Activated CD4-positive, alpha-beta T cell treated with anti-CD3 and anti-CD28 coated beads, Interleukin-2, amount 10 ng/mL, durations not matched to agents 7 days and 5 days (primary cell): ENCODE data around the gene PET100. TPM values are rescaled to one million over a fixed set of nuclear protein-coding genes. Genes with fewer than 3 reads are reported as not detected.
"Not testable (repeated sequence)": the region's sequence is repeated elsewhere in the genome, so short reads cannot be mapped to it uniquely, and the experiment has no call there.

Source experiments
- CTCF ChIA-PET: fragments of 350-600 bp; sonication (Branson Sonifier 250); formaldehyde crosslinking; loops from one replicate; lab custom pipeline; 2021; ENCODE audit warnings: antibody characterized with exemption; lab: Charles Lee
- POLR2A ChIA-PET: fragments of 350-600 bp; sonication (Branson Sonifier 250); formaldehyde crosslinking; loops from one replicate; lab custom pipeline; 2021; ENCODE audit warnings: antibody characterized with exemption; lab: Charles Lee
- DNase-seq: peaks from one replicate; pipeline ENCODE4 v3.0.0-alpha.2; 2020
- H3K27ac Mint-ChIP-seq: one replicate; pipeline ENCODE4 v1.8.0; 2021; ENCODE audit warnings: mild to moderate bottlenecking, moderate library complexity, mixed read lengths
- H3K27me3 Mint-ChIP-seq: one replicate; pipeline ENCODE4 v1.8.0; 2021; ENCODE audit warnings: mixed read lengths
- H3K36me3 Mint-ChIP-seq: one replicate; pipeline ENCODE4 v1.8.0; 2021; ENCODE audit warnings: low read depth, mixed read lengths
- H3K4me1 Mint-ChIP-seq: one replicate; pipeline ENCODE4 v1.8.0; 2021; ENCODE audit warnings: mixed read lengths
- H3K4me3 Mint-ChIP-seq: one replicate; pipeline ENCODE4 v1.8.0; 2021; ENCODE audit warnings: mild to moderate bottlenecking, moderate library complexity, mixed read lengths
- H3K9me3 Mint-ChIP-seq: one replicate; pipeline ENCODE4 v1.8.0; 2021; ENCODE audit warnings: mixed read lengths
- total RNA-seq, 2 experiments: library from RNA; stranded (reverse); gene quantifications; one replicate each; pipeline ENCODE4 v1.2.3, GENCODE V29; 2021

Gene PET100
- total RNA-seq, 2 experiments from 2014 or later = 108 to 169 TPM

DNA sequence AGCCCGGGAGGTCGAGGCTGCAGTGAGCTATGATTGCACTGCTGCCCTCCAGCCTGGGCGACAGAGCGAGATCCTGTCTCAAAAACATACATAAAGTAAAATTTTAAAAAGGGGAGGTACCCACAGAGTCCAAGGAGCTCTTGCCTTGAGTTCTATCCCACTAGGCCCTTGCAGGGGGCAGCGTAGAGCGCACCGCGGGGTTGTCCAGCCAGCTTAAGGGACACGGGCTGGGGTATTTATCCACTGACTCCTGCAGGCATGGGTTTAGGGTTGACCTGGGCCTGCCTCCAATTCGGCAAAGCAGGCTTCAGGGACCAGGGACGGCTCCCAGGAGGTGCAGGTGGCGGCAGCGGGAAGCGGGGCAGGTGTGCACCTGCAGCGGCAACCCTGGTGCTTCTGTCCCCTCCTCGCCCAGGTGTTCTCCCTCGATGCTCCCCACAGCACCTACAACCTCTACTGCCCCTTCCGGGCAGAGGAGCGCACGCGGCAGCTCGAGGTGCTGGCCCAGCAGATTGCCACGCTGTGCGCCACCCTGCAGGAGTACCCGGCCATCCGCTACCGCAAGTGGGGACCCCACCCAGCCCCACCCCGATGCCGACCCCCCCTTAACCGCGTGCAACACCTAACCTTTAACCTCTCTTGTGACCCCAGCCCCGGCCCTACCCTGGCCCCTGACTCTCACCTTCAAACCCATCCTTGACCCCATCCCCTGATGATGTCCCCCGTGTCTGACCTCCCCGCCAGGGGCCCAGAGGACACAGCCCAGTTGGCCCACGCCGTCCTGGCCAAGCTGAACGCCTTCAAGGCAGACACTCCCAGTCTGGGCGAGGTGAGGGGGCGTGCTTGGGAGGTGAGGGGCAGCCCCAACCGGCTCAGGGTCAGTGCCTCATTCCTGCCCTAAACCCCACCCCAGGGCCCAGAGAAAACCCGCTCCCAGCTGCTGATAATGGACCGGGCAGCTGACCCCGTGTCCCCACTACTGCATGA lies 12.0 kb downstream of the PET100 start:
- H3K4me3 Mint-ChIP-seq = no peak overlapping the region
- H3K27ac Mint-ChIP-seq = no peak overlapping the region
- no peaks in the 10 kb centered on the region for H3K27me3 Mint-ChIP-seq
- peaks cover 7% of the 10 kb centered on the region for H3K9me3 Mint-ChIP-seq
- H3K4me1 Mint-ChIP-seq = peaks cover 26% of the 10 kb centered on the region
- ChIA-PET CTCF (interaction anchor here (0.6 to 1.4 kb wide), 4 partner anchors 10 to 39 kb away, joined by 3 to 5 read pairs (median 3); partner anchors contain the start of gene TRAPPC5), POLR2A (no interaction called here)
- peaks cover 36% of the 10 kb centered on the region for H3K36me3 Mint-ChIP-seq
- no peak for DNase-seq

DNA sequence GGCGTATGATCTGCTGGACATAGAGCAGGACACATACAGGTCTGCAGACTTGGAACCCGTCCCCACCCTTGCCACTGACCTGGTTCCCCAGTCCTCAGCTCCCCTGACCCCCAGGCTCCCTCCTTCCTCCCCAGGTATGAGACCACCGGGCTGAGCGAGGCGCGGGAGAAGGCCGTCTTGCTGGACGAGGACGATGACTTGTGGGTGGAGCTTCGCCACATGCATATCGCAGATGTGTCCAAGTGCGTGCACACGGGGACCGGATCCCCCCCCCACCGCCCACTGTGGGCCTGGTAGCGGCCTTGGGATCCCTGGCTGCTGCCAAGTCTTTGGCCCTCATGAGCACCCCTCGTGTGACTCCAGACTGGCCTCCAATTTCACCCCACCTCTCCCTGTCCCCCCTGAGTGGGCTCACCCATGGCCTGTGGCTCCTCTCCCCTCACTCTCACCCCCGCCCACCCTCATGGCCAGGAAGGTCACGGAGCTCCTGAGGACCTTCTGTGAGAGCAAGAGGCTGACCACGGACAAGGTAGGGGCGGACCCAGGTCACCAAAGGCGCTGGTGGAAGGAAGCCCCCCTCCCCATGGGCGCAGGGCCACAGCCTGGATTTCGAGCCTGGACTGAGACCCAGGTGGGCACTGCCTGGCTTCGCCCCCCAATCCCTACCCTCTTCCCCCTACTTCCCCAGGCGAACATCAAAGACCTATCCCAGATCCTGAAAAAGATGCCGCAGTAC lies 12.9 kb downstream of the PET100 start:
- POLR2A ChIA-PET = no interaction called here
- CTCF ChIA-PET = interaction anchor here (0.6 to 1.4 kb wide), 4 partner anchors 9 to 38 kb away, joined by 3 to 5 read pairs (median 3); partner anchors contain the start of gene TRAPPC5
- peaks cover 7% of the 10 kb centered on the region for H3K9me3 Mint-ChIP-seq

DNA sequence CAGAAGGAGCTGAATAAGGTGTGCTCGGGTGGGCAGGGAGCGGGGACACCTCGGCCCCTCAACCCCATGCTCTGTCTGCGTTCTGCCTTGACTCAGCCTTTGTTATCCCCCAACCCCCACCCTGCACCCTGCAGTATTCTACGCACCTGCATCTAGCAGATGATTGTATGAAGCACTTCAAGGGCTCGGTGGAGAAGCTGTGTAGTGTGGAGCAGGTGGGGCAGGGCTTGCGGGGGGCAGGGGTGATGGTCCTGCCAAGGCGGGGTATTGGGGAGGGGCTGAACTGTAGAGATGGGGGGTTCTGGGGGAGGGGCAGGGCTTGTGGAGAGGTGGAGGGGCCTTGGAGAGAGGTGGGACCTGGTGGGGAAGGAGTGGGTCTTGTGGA lies 13.4 kb downstream of the PET100 start:
- H3K9me3 Mint-ChIP-seq = peaks cover 7% of the 10 kb centered on the region
- no peaks in the 10 kb centered on the region for H3K27me3 Mint-ChIP-seq
- H3K36me3 Mint-ChIP-seq = peaks cover 36% of the 10 kb centered on the region
- no peak overlapping the region for H3K4me3 Mint-ChIP-seq
- no peak overlapping the region for H3K27ac Mint-ChIP-seq
- ChIA-PET POLR2A (no interaction called here), CTCF (interaction anchor here (1.3 kb wide), 1 partner anchor 9 kb away, joined by 3 read pairs; no protein-coding TSS in a partner anchor)
- no peak for DNase-seq
- peaks cover 18% of the 10 kb centered on the region for H3K4me1 Mint-ChIP-seq

More for the DNA sequence above, 12.9 kb downstream of the PET100 start:
- Mint-ChIP-seq H3K36me3 (peaks cover 36% of the 10 kb centered on the region), H3K4me1 (peaks cover 24% of the 10 kb centered on the region), H3K4me3 (no peak overlapping the region), H3K27ac (no peak overlapping the region), H3K27me3 (no peaks in the 10 kb centered on the region)
- no peak for DNase-seq

DNA sequence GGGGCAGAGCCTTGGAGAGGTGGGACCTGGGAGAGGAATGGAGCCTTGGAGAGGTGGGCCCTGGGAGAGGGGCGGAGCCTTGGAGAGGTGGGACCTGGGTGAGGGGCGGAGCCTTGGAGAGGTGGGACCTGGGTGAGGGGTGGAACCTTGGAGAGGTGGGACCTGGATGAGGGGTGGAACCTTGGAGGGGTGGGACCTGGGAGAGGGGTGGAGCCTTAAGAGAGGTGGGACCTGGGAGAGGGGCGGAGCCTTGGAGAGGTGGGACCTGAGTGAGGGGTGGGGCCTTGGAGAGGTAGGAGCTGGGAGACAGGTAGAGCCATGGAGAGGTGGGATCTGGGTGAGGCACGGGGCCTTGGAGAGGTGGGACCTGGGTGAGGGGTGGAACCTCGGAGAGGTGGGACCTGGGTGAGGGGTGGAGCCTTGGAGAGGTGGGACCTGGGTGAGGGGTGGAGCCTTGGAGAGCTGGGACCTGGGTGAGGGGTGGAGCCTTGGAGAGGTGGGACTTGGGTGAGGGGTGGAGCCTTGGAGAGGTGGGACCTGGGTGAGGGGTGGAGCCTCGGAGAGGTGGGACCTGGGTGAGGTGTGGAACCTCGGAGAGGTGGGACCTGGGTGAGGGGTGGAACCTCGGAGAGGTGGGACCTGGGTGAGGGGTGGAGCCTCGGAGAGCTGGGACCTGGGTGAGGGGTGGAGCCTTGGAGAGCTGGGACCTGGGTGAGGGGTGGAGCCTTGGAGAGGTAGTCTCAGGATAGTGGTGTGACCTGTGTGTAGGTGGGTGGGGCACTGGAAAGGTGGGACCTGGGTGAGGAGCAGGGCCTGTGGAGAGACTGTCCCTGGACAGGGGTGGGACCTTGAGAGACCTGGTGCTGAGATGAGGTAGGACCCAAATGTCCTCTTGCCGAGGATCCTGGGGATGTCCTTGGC lies 14.3 kb downstream of the PET100 start:
- not testable (repeated sequence) for H3K27ac Mint-ChIP-seq
- POLR2A ChIA-PET = interaction anchor here (0.6 kb wide), 1 partner anchor 263 kb away, joined by 3 read pairs; no protein-coding TSS in a partner anchor

DNA sequence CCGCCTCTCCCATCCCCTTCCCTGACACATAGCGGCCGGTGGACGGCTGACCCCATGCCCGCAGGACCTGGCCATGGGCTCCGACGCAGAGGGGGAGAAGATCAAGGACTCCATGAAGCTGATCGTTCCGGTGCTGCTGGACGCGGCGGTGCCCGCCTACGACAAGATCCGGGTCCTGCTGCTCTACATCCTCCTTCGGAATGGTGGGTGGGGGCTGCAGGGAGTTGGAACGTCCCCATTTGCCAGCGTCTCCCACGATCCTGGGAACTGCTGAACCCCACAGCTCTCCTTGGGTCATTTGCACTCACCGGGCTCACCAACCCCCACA lies 14.9 kb downstream of the PET100 start:
- no peak for DNase-seq
- H3K4me3 Mint-ChIP-seq = no peak overlapping the region
- no peak overlapping the region for H3K27ac Mint-ChIP-seq
- ChIA-PET CTCF (interaction anchor here (1.2 to 2.0 kb wide), 3 partner anchors 9 to 76 kb away, joined by 3 to 6 read pairs (median 5); partner anchors contain the start of gene TRAPPC5), POLR2A (interaction anchor here (0.6 kb wide), 1 partner anchor 263 kb away, joined by 3 read pairs; no protein-coding TSS in a partner anchor)
- H3K36me3 Mint-ChIP-seq = peaks cover 29% of the 10 kb centered on the region
- no peaks in the 10 kb centered on the region for H3K27me3 Mint-ChIP-seq
- H3K9me3 Mint-ChIP-seq = peaks cover 7% of the 10 kb centered on the region
- H3K4me1 Mint-ChIP-seq = peaks cover 13% of the 10 kb centered on the region

More for the DNA sequence above, 14.3 kb downstream of the PET100 start:
- peaks cover 35% of the 10 kb centered on the region for H3K36me3 Mint-ChIP-seq
- DNase-seq = peak; percentile 23
- H3K9me3 Mint-ChIP-seq, H3K4me3 Mint-ChIP-seq, H3K27me3 Mint-ChIP-seq: not testable (repeated sequence)
- CTCF ChIA-PET = interaction anchor here (1.2 to 2.0 kb wide), 3 partner anchors 10 to 76 kb away, joined by 3 to 6 read pairs (median 5); partner anchors contain the start of gene TRAPPC5
- peaks cover 17% of the 10 kb centered on the region for H3K4me1 Mint-ChIP-seq

DNA sequence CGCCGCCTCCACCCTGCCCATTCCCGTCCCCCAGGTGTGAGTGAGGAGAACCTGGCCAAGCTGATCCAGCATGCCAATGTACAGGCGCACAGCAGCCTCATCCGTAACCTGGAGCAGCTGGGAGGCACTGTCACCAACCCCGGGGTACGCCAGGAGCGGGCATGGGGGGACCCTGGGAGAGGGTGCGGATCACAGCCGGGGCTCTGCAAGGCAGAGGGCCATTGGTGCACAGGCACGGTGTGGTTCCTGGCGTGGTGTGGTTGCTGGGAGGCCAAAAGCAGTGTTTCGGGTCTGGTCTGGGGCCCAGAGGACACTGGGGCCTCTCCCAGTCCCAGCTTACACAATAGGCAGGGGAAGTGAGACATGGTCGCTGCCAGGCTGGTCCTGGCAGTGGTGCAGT lies 15.6 kb downstream of the PET100 start:
- no peak for DNase-seq
- CTCF ChIA-PET = interaction anchor here (0.6 to 2.0 kb wide), 3 partner anchors 9 to 77 kb away, joined by 3 to 6 read pairs (median 3); no protein-coding TSS in a partner anchor
- H3K27me3 Mint-ChIP-seq = no peaks in the 10 kb centered on the region
- peaks cover under 1% of the 10 kb centered on the region for H3K9me3 Mint-ChIP-seq
- H3K4me1 Mint-ChIP-seq = peaks cover 7% of the 10 kb centered on the region
- POLR2A ChIA-PET = no interaction called here
- no peak overlapping the region for H3K27ac Mint-ChIP-seq
- peaks cover 22% of the 10 kb centered on the region for H3K36me3 Mint-ChIP-seq
- no peak overlapping the region for H3K4me3 Mint-ChIP-seq

DNA sequence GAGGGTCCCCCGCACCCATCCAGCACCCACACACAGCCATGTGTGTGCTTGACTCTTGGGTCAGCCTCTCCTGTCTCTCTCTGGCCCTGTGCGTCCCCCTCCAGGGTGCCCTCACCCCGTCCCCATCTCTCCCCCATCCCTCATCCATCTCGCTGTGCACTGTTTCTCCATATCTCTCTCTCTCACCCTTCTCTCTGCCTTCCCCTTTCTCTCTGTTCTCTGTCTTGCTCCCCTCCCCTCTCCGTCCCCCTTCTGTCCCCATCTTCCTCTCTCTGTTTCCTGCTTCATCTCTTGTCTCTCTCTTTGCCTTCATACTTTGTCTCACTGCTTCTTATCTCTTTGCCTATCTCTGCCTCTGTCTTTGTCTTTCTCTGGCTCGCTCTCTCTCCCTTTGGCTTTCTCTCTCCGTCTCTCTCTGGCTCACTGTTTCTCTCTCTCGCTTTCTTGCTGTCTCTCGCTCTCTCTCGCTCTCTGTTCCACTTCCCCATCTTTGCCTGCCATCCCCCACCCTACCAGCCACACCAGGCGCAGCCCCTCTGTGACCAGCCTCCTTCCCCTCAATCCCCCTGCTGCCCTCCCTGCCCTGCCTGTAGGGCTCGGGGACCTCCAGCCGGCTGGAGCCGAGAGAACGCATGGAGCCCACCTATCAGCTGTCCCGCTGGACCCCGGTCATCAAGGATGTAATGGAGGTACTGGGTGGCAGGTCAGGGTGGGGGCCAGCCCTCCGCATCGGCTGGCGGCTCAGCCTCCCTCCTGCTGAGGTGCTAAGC lies 16.2 kb downstream of the PET100 start:
- Mint-ChIP-seq H3K36me3 (peaks cover 17% of the 10 kb centered on the region), H3K9me3 (no peaks in the 10 kb centered on the region), H3K27me3 (peaks cover under 1% of the 10 kb centered on the region), H3K4me1 (peaks cover 6% of the 10 kb centered on the region), H3K4me3 (no peak overlapping the region), H3K27ac (no peak overlapping the region)
- POLR2A ChIA-PET = no interaction called here
- DNase-seq = no peak
- CTCF ChIA-PET = interaction anchor here (2.0 kb wide), 1 partner anchor 8 kb away, joined by 6 read pairs; no protein-coding TSS in a partner anchor

DNA sequence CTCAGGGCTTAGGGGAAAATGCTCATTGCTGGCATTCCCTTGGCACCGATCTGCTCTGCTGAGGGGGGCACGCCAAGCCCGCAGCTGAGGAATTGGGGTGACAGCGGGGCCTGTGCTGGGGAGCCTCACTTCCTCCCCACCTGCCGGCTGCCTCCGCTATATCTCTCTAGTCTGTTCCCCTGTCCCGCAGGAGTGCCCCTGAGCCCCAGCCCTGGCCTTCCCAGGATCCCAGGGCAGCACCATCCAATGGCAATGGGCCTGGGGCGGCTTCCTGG lies 16.8 kb downstream of the PET100 start:
- Mint-ChIP-seq H3K36me3 (peaks cover 17% of the 10 kb centered on the region), H3K9me3 (no peaks in the 10 kb centered on the region), H3K4me1 (peaks cover 6% of the 10 kb centered on the region), H3K27me3 (peaks cover 2% of the 10 kb centered on the region), H3K27ac (no peak overlapping the region), H3K4me3 (no peak overlapping the region)
- POLR2A ChIA-PET = no interaction called here
- CTCF ChIA-PET = no interaction called here
- no peak for DNase-seq

DNA sequence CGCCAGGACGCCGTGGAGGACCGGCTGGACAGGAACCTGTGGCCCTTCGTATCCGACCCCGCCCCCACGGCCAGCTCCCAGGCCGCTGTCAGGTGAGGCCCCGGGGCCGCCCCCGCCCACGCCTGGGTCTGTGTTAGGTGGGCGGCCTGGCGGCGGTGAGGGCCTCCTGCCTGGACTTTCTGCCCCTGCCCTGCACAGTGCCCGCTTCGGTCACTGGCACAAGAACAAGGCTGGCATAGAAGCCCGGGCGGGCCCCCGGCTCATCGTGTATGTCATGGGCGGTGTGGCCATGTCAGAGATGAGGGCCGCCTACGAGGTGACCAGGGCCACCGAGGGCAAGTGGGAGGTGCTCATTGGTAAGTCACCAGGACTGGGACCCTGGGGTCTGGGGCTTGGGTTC lies 17.6 kb downstream of the PET100 start:
- Mint-ChIP-seq H3K27me3 (peaks cover 2% of the 10 kb centered on the region), H3K36me3 (peaks cover 17% of the 10 kb centered on the region), H3K9me3 (no peaks in the 10 kb centered on the region), H3K27ac (no peak overlapping the region), H3K4me1 (peaks cover 9% of the 10 kb centered on the region), H3K4me3 (no peak overlapping the region)
- ChIA-PET CTCF (no interaction called here), POLR2A (no interaction called here)
- no peak for DNase-seq

DNA sequence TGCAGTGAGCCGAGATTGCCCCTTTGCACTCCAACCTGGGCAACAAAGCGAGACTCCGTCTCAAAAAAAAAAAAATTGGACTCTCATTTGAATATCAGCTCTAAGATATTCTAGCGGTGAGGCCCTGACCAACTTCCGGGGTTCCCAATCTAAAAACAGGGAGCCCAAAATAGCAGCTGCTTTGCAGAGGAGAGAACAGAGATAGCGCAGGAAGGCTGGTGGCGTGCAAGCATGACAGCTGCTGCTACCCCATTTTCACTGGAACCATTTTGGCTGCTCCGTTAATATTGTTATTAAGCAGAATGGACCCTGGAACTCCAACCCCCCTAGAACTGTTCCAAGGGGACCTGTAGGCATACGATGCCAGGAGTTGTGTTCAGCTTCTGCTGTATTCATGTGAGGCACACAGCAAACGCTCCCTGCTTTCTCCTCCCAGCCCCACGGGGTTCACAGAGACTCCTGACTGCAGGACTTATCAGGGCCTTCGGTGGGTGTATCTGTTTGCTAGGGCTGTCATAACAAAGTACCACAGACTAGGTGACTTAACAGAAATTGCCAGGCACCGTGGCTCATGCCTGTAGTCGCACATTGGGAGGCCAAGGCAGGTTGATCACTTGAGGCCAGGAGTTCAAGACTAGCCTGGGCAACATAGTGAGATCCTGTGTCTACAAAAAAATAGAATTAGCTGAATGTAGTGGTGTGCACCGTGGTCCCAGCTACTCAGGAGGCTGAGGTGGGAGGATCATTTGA lies 18.8 kb downstream of the PET100 start:
- H3K4me3 Mint-ChIP-seq = no peak overlapping the region
- peaks cover 2% of the 10 kb centered on the region for H3K27me3 Mint-ChIP-seq
- H3K36me3 Mint-ChIP-seq = peaks cover 9% of the 10 kb centered on the region
- DNase-seq = no peak
- H3K9me3 Mint-ChIP-seq = no peaks in the 10 kb centered on the region
- ChIA-PET POLR2A (no interaction called here), CTCF (interaction anchor here (0.5 to 5.5 kb wide), 4 partner anchors 11 to 32 kb away, joined by 3 to 20 read pairs (median 4); partner anchors contain the start of genes PET100, TRAPPC5 and XAB2)
- H3K27ac Mint-ChIP-seq = no peak overlapping the region
- H3K4me1 Mint-ChIP-seq = peaks cover 16% of the 10 kb centered on the region

DNA sequence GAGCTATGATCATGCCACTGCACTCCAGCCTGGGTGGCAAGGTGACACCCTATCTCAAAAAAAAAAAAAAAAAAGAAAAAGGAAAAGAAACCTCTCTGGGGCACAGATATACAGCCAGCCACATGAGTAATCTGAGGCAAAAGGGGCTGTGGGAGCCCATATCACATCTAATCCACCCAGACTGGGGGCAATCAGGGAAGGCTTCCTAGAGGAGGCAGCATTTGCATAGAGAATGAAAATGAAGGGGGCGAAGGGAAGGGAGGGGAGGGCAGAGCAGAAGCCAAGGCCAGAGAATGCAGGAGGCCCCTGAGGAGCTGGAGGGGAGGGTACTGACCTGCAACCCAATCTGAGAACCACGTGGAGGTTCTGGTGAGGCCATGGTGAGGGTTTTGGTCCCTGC lies 20.6 kb downstream of the PET100 start:
- peaks cover 2% of the 10 kb centered on the region for H3K27me3 Mint-ChIP-seq
- H3K4me1 Mint-ChIP-seq = peaks cover 16% of the 10 kb centered on the region
- H3K4me3 Mint-ChIP-seq = no peak overlapping the region
- DNase-seq = no peak
- no peaks in the 10 kb centered on the region for H3K9me3 Mint-ChIP-seq
- peaks cover 4% of the 10 kb centered on the region for H3K36me3 Mint-ChIP-seq
- POLR2A ChIA-PET = no interaction called here
- no peak overlapping the region for H3K27ac Mint-ChIP-seq
- CTCF ChIA-PET = interaction anchor here (0.6 to 5.5 kb wide), 5 partner anchors 17 to 385 kb away, joined by 3 to 20 read pairs (median 5); partner anchors contain the start of genes PCP2 and TRAPPC5
